IPS-18c (cell line): ENCODE data around the gene CNGA1.
A peak's percentile ranks its signal among the peaks of the same experiment; 100 is the strongest.
"Not testable (repeated sequence)": the region's sequence is repeated elsewhere in the genome, so short reads cannot be mapped to it uniquely, and the experiment has no call there.

ENCODE experiments used
- H3K4me3 ChIP-seq: 2 replicates; pipeline ENCODE4 v1.7.0; 2013; ENCODE audit warnings: low read depth, mild to moderate bottlenecking, low read length, moderate library complexity; ENCODE audit not compliant: insufficient read depth
- H3K9me3 ChIP-seq: one replicate; pipeline ENCODE4 v1.6.1; 2013; ENCODE audit warnings: mild to moderate bottlenecking, low read length, moderate library complexity; ENCODE audit not compliant: control insufficient read depth, insufficient read depth

The CNGA1 gene

DNA sequence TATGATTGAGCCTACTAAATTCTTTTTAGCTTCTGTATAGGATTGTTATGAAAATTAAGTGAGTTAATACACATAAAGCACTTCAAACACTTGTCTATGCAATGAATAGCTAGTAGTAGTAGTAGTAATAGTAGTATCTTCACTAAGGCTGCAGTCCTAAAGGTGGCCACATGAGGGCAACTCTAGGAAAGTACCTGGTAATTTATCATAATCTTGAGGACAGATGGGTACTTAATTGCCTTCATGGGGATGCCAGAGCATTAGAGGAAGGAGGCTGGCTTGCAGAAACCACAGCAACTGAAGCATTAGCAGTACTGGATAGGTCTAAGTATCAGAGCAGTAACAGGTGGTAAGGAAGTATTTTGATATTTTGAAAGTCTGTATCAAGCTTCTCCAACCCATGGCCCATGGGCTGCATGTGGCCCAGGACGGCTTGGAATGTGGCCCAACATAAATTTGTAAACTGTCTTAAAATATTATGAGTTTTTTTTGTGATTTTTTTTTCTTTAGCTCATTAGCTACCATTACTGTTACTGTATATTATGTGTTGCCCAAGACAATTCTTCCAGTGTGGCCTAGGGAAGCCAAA is 17.4 kb upstream of the CNGA1 start:
- Histone ChIP-seq H3K4me3 (no peak overlapping the region), H3K9me3 (no peaks in the 10 kb centered on the region)

DNA sequence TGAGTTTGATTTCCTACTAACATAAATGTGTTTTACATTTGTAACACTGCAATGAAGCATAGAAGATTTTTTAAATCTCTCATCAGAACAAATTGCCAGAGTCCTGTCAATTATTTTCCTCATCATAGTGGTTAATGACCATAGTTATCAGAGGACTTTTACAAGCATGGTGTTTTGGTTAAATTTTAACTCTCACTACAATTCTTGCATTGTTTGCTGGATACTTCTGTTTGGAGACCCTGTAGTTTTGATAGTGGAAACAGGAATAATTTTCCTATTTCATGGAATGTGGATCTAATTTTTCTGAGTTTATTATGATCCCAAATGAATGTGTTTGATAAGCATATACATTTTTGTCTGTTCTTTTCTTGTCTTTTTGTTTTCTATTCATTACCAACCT is 16.9 kb upstream of the CNGA1 start:
- H3K4me3 ChIP-seq, result no peak overlapping the region

DNA sequence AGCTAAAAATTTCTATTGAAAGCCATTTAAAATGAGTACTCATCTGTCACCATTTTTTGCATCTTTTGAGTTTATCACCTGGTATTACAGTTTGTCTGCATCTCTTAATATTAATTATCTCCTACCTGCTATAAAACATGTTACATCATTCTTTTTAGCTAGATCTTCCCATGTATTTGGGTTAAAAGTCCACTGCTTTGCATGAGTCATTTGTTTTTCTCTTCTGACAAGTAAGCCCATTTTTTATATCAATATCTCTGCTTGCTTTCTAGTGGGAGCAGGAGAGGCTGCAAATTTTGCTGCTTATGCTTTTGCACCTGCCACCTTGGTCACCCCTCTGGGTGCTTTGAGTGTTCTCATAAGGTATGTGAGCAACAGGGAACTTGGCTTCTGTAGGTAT is 16.2 kb upstream of the CNGA1 start:
- no peaks in the 10 kb centered on the region for H3K9me3 ChIP-seq
- H3K4me3 ChIP-seq, result no peak overlapping the region

More for the DNA sequence above, 16.9 kb upstream of the CNGA1 start:
- no peaks in the 10 kb centered on the region for H3K9me3 ChIP-seq

DNA sequence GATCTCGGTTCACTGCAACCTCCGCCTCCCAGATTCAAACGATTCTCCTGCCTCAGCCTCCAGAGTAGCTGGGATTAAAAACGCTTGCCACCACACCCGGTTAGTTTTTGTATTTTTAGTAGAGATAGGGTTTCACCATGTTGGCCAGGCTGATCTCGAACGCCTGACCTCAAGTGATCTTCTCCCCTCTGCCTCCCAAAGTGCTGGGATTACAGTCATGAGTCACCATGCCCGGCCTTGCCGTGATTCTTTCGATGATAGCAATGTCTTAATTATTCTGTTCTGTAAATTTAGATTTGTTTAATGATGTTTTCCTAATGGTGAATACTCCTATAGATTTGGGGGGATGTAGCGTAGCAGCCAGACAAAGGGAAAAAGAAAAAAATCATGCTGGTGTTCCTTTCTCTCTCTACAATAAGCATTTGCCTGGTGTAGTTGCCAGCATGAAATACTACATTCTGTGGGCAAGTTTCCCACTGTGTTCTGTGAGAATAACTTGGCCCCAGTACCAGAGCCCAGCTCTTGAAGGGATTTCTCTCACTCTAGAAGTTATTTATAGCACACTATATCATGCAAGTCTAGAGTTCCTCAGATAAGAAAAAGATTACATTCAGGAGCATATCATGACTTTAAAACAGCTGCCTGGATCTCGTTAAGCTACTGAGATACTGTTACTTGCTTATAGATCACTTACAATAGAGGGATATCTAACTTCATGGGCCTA is 15.5 kb upstream of the CNGA1 start:
- H3K9me3 ChIP-seq, result no peaks in the 10 kb centered on the region
- H3K4me3 ChIP-seq, result no peak overlapping the region

DNA sequence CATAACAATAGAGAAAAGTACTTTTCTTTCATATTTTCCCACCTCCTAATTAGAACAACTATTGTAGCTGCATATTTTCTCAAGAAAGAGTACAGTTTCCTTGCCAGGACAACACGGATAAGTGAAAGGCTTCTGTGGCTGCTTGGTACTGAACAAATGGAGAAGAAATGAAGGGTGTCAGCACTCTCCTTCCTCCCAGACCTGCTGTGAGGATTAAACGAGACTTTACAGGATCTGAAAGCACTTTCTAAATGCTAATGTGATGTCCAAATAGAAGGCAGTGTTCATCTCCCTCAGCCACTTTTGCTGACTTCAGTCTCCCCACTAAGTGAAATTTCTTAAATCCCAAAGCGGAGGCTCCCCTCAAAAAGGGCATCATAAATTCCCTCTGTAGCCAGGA is 14.0 kb upstream of the CNGA1 start:
- no peaks in the 10 kb centered on the region for H3K9me3 ChIP-seq
- H3K4me3 ChIP-seq, result no peak overlapping the region

DNA sequence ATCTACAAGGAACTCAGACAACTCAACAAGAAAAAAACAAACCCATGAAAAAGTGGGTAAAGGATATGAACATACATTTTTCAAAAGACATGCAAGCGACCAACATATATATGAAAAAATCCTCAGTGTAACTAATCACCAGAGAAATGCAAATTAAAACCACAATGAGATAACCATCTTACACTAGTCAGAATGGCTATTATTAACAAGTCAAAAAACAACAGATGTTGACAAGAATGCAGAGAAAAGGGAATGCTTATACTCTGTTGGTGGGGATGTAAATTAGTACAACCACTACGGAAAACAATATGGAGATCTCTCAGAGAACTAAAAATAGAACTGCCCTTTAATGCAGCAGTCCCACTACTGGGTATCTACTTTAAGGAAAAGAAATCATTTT is 12.2 kb upstream of the CNGA1 start:
- no peak overlapping the region for H3K4me3 ChIP-seq
- no peaks in the 10 kb centered on the region for H3K9me3 ChIP-seq

DNA sequence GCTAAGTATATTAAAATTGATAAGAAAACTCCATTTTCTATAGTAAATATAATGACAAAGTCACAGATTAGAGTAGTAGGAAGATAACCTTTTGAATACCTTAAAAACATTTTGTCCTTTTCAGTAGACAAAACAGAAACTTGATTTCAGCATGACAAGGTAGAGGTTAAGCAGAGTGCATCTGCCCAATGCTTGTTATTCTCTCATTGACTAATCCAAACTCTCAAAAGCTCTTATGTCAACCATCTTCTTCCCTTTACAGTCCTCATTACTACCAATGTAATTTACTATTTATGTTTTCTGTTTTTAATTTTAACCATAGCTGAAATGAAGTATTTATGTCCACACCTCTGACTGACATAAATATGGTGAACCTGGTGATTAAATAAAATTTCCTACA is 11.2 kb upstream of the CNGA1 start:
- H3K4me3 ChIP-seq, result no peak overlapping the region
- no peaks in the 10 kb centered on the region for H3K9me3 ChIP-seq

DNA sequence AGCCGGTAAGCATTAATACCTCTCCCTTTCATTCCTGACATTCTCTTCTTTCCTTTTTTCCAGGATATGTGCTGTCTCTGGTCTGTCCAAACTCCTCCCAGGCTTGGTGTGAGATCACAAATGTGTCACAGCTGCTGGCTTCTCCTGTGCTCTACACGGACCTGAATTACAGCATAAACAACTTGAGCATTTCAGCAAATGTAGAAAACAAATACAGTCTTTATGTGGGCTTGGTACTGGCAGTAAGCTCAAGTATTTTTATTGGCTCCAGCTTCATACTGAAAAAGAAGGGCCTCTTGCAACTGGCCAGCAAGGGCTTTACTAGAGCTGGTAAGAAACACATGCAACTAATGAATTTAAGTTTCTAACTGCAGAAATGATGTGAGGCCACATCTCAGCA is 8.5 kb upstream of the CNGA1 start:
- Histone ChIP-seq H3K9me3 (no peaks in the 10 kb centered on the region), H3K4me3 (no peak overlapping the region)

DNA sequence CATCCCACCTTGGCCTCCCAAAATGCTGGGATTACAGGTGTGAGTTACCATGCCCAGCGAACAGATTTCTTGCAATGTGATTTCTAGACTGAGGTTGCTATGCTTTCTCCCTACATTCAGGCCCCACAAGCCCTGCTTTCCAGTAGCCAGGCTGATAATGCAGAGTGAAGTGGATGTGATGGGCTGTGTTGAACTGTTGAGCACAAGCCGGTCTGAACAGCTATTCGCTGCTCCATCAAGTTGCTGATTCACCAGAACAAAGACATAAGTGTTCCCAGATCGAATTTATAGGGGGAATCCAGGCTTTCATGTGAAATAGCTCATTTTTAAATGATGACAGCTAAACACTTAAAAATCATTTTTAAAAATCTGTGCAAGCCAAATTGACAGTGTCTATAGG is 8.0 kb upstream of the CNGA1 start:
- Histone ChIP-seq H3K4me3 (no peak overlapping the region), H3K9me3 (no peaks in the 10 kb centered on the region)

DNA sequence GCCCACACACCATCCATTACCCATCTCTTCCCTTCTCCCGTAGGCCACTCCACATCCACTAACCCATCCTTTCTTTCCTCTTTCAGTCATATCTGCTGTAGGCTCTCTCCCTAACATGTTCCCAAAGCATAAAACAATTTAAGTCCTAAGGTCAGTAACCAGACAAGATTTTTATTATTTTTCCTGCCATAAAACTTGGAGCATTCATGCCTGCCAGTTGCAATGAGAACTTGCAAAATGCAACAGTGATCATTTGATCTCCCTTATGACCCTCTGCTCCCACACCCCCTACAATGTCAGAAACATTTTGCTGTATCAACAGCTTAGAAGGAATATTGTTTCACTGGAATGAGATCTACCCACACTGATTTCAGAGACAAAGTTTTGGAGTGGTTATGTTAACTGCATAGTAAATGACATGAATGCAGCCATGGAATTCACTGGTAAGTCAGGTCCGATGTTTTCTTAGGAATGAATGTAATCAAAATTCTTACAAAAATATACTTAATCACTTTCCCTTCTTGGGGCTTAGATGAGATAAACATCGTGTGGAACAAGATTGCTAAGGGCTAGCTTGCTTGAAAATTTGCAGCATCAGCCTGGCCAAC is 5.8 kb upstream of the CNGA1 start:
- no peaks in the 10 kb centered on the region for H3K9me3 ChIP-seq
- H3K4me3 ChIP-seq, result no peak overlapping the region

DNA sequence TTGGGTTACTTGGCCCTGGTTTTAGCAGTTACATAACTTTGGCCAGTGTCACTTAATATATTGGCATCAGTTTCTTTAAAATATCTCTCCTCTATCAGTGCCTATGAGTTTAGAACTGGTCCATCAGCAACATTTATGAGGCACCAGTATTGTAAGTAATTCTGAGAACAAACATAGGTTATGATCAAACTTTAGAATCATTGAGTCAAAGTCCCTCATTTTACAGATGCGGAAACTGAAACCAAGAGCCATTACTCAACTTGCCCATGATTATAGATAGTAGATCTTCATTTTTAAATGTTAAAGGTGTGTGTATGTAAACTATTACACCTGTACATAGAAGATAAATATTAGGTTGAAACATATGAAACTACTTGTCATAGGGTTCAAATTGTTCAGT is 4.6 kb upstream of the CNGA1 start:
- Histone ChIP-seq H3K9me3 (no peaks in the 10 kb centered on the region), H3K4me3 (no peak overlapping the region)

DNA sequence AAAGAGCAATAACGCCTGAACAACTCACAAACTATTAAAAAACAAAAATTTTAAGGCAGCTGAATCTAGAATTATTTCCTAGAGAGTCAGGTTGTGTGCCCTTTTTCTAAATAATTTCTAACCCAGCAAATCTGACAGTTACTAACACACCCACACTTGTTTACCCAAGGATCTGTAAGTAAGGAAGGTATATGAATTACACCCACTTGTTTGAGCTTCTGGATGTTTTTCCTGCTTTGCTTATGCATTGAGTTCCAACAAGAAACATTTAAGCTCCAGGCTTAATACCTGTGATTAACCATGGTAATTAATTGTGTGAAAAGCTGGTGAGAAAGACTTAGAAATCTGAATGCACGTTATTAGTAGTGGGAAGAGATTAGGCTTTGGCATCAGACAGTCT is 1.6 kb upstream of the CNGA1 start:
- H3K9me3 ChIP-seq, result no peaks in the 10 kb centered on the region
- no peak overlapping the region for H3K4me3 ChIP-seq

DNA sequence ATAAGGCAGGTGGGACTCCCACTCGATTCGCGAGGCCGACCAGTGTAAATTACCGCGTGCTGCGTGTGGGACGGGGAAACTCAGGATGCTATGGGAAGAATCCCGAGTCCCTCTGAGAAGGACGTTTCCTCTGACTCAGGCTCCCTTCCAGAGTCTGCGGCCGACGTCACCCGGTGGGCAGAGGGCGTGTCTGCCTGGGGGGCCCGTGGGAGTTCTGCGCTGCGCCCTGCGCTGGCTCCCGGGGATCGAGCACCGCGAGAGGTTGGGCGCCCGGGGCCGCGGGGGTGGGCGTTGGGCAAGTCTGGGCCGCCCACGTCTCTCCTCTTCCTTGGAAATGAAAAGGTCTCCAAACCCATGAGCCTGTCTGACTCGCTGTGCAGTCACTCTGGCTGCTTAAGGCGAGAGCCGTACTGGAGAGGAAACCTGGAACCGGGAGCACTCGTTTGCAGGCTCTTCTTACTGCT is 659 bp upstream of the CNGA1 start:
- Histone ChIP-seq H3K4me3 (peak overlapping the region; percentile 78), H3K9me3 (no peaks in the 10 kb centered on the region)

DNA sequence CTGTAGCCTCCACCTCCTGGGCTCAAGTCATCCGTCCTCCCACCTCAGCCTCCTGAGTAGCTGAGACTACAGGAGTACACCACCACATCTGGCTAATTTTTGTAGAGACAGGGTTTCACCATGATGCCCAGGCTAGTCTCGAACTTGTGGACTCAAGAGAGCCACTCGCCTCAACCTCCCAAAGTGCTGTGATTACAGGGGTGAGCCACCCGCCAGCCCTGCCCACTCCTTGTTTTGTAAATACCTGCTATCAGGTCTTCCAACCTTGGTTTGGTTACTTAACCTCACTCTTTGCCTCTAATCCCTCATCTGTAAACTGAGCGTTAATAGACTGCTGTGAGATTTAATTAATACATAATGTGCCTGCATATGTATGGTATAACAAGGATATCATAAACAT is 803 bp downstream of the CNGA1 start:
- peak overlapping the region; percentile 78 for H3K4me3 ChIP-seq
- H3K9me3 ChIP-seq, result no peaks in the 10 kb centered on the region

DNA sequence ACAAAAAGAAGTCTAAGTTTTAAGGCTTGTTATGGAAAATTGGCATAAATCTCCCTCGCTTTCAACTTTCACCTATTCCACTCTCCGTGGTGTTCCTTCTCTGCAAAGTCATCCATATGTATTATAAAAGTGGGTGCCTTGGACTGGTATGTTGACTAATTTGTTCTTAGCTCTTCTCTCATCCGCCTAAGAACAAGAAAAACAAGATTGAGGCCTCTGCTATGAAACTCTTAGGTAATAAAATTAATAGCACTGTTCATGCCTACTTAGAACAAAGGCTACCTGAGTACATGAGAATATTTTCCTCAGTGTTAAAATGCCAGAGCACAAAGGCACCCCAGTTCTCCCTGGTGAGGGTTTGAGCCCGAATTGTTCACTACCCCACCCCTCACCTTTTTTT is 1.3 kb downstream of the CNGA1 start:
- Histone ChIP-seq H3K9me3 (no peaks in the 10 kb centered on the region), H3K4me3 (no peak overlapping the region)

DNA sequence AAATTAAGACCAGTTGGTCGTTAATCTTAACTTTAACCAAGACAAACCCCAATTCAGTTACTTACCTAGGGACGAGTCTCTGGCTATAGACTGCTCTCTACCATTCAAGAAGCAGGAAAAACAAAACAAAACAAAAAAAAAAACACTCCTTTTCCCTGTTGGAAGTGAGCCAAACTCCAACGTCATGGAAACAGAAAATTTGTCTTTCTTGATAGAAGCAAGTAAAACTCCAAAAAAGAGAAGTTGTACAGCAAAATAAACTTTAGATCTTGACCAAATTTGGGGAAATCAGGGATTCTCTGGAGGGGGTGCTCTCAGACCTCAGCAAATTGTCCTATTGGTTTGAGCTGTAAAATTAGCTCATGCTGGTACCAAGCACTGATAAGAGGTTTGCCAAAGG is 3.7 kb downstream of the CNGA1 start:
- Histone ChIP-seq H3K4me3 (no peak overlapping the region), H3K9me3 (no peaks in the 10 kb centered on the region)

DNA sequence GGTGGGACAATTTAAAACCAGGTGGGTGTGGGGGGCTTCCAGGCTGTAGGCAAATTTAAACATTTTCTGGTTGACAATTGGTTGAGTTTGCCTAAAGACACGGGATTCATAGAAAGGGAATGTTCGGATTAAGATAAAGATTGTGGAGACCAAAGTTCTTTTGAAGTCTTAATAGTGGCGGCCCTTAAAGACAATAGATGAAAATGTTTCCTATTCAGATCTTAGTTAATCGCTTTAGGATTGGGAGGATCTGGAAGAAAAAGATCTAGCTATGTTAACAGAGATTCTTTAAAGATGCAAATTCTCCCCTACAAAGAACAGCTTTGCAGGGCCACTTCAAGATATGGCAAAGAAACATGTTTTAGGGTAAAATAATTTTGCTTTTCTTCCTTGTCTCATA is 4.8 kb downstream of the CNGA1 start:
- H3K9me3 ChIP-seq, result no peaks in the 10 kb centered on the region

DNA sequence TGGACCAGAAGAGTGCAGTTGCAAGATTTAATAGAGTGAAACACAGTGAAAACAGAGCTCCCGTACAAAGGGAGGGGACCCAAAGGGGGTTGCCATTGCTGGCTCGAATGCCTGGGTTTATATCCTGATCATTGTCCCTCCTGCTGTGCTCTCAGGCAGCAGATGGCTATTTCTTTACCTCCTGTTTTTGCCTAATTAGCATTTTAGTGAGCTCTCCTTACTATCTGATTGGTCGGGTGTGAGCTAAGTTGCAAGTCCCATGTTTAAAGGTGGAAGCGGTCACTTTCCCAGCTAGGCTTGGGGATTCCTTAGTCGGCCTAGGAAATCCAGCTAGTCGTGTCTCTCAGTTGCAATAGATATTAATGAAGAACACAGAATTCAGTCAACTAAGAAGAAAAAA is 5.6 kb downstream of the CNGA1 start:
- H3K4me3 ChIP-seq, H3K9me3 ChIP-seq: not testable (repeated sequence)

More for the DNA sequence above, 4.8 kb downstream of the CNGA1 start:
- no peak overlapping the region for H3K4me3 ChIP-seq
